Endodermal cell (in vitro differentiated cells): Measurements from ENCODE around the gene SNX4. TPM values are rescaled to one million over a fixed set of nuclear protein-coding genes. Genes with fewer than 3 reads are reported as not detected.

Source experiments
- DNase-seq: peaks from one replicate; pipeline ENCODE4 v3.0.0-alpha.2; 2017
- H3K27ac ChIP-seq: 2 replicates; pipeline ENCODE4 v1.5.1; 2013; ENCODE audit warnings: mild to moderate bottlenecking, low read depth, low read length, moderate library complexity
- H3K27me3 ChIP-seq: 2 replicates; pipeline ENCODE4 v1.6.1; 2013; ENCODE audit warnings: mild to moderate bottlenecking, low read length, moderate library complexity; ENCODE audit not compliant: insufficient read depth, control insufficient read depth, poor library complexity, severe bottlenecking
- H3K36me3 ChIP-seq: 2 replicates; pipeline ENCODE4 v1.7.0; 2013; ENCODE audit warnings: mild to moderate bottlenecking, low read length, moderate library complexity; ENCODE audit not compliant: control insufficient read depth, insufficient read depth
- H3K4me1 ChIP-seq: one replicate; pipeline ENCODE4 v1.7.0; 2013; ENCODE audit warnings: low read length; ENCODE audit not compliant: control insufficient read depth, insufficient read depth
- H3K4me3 ChIP-seq: 2 replicates; pipeline ENCODE4 v1.5.1; 2013; ENCODE audit warnings: mild to moderate bottlenecking, low read length, moderate library complexity
- H3K9ac ChIP-seq: 2 replicates; pipeline ENCODE4 v1.6.1; 2013; ENCODE audit warnings: mild to moderate bottlenecking, low read length, moderate library complexity; ENCODE audit not compliant: poor library complexity, severe bottlenecking; ENCODE audit errors: extremely low read depth
- H3K9me3 ChIP-seq: 2 replicates; pipeline ENCODE4 v1.6.1; 2013; ENCODE audit warnings: mild to moderate bottlenecking, low read length, moderate library complexity; ENCODE audit not compliant: control insufficient read depth
- H3K27ac Mint-ChIP-seq: 2 replicates; pipeline ENCODE4 v1.8.0; 2020; ENCODE audit warnings: mixed read lengths
- H3K27me3 Mint-ChIP-seq: 2 replicates; pipeline ENCODE4 v1.8.0; 2021; ENCODE audit warnings: mild to moderate bottlenecking, mixed read lengths; ENCODE audit not compliant: insufficient read depth
- H3K36me3 Mint-ChIP-seq: 2 replicates; pipeline ENCODE4 v1.8.0; 2020; ENCODE audit warnings: low read depth, mixed read lengths
- H3K4me1 Mint-ChIP-seq: 2 replicates; pipeline ENCODE4 v1.8.0; 2020; ENCODE audit warnings: mixed read lengths
- H3K4me3 Mint-ChIP-seq: 2 replicates; pipeline ENCODE4 v1.8.0; 2020; ENCODE audit warnings: mild to moderate bottlenecking, moderate library complexity, mixed read lengths
- H3K9me3 Mint-ChIP-seq: 2 replicates; pipeline ENCODE4 v1.8.0; 2020; ENCODE audit warnings: mild to moderate bottlenecking, mixed read lengths
- WGBS, 2 experiments: methylation state at CpG; one replicate each; pipeline versions ENCODE4 v1.1.5 to v1.1.7; 2013; ENCODE audit warnings: missing lambda C conversion rate in 2 of 2, mixed read lengths in 1 of 2; ENCODE audit not compliant: insufficient coverage in 1 of 2, insufficient read length in 1 of 2; 5-methylcytosine and 5-hydroxymethylcytosine counted together
- total RNA-seq, 2 donors: library from RNA; stranded (reverse); fragmentation: NEBNext Ultra II Directional in 1 of 2; extraction: Animal tissue kit (Norgen Biotek cat#: 25700) in 1 of 2; gene quantifications; 2 replicates in 1 of 2; 3 replicates in 1 of 2; pipeline ENCODE4 v1.2.1, GENCODE V29; 2021
- TF ChIP-seq, protein P1 (sequence below): fragments of 200-600 bp; sonication (generic); conservative IDR thresholded peaks from 2 replicates; pipeline ENCODE4 v1.5.0; 2021; ENCODE audit warnings: antibody characterized with exemption, mild to moderate bottlenecking

SNX4 gene
- total RNA-seq, 2 donors from 2014 or later = 33.2 to 33.9 TPM

- H3K27me3 ChIP-seq = no peaks in the 10 kb centered on the region
- Mint-ChIP-seq H3K4me3 (no peak overlapping the region), H3K4me1 (peaks cover 10% of the 10 kb centered on the region), H3K9me3 (peaks cover 3% of the 10 kb centered on the region), H3K27me3 (no peaks in the 10 kb centered on the region), H3K36me3 (no peaks in the 10 kb centered on the region), H3K27ac (no peak overlapping the region)
- H3K27ac ChIP-seq = no peak overlapping the region
- peaks cover 7% of the 10 kb centered on the region for H3K9me3 ChIP-seq
- H3K4me3 ChIP-seq = no peak overlapping the region
- no peaks in the 10 kb centered on the region for H3K4me1 ChIP-seq
- no peak for DNase-seq
- 88 to 92% methylated on average over 2 to 6 of the region's 6 CpGs for WGBS, 2 experiments
- H3K36me3 ChIP-seq = no peaks in the 10 kb centered on the region
- TF ChIP-seq, protein P1, sequence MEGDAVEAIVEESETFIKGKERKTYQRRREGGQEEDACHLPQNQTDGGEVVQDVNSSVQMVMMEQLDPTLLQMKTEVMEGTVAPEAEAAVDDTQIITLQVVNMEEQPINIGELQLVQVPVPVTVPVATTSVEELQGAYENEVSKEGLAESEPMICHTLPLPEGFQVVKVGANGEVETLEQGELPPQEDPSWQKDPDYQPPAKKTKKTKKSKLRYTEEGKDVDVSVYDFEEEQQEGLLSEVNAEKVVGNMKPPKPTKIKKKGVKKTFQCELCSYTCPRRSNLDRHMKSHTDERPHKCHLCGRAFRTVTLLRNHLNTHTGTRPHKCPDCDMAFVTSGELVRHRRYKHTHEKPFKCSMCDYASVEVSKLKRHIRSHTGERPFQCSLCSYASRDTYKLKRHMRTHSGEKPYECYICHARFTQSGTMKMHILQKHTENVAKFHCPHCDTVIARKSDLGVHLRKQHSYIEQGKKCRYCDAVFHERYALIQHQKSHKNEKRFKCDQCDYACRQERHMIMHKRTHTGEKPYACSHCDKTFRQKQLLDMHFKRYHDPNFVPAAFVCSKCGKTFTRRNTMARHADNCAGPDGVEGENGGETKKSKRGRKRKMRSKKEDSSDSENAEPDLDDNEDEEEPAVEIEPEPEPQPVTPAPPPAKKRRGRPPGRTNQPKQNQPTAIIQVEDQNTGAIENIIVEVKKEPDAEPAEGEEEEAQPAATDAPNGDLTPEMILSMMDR = no peak
- H3K9ac ChIP-seq = no peak overlapping the region
Measured at GRCh38 chr3:125433611-125434041, 86.4 kb downstream of the SNX4 start.

DNA sequence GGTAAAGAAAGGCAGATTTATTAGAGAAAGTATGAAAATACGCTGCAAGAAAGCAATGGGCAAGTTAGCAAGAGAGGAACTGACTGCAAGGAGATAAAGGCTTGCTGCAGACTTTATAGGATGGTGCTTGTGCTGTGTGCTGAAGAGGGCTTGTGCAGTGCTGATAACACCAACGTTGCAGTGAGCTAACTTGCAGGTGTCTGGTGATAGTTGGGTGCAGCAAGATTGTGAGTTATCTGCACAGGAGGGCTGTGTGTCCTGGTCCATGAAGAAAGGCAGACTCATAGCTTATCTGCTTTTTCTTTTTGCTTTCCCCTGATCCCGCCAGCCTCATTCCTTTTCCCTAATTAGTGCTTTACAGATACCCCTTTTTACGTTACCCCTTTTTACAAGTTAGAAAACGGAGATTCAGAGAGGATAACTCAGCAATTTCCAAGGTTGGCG, 86.9 kb downstream of the SNX4 start:
- peaks cover 3% of the 10 kb centered on the region for H3K9me3 Mint-ChIP-seq
- WGBS, 2 experiments = 91 to 94% methylated on average over 5 to 6 of the region's 6 CpGs
- H3K9me3 ChIP-seq = peaks cover 7% of the 10 kb centered on the region
- peaks cover 5% of the 10 kb centered on the region for H3K4me1 Mint-ChIP-seq
- no peak overlapping the region for H3K4me3 Mint-ChIP-seq
- H3K36me3 ChIP-seq = no peaks in the 10 kb centered on the region
- no peak overlapping the region for H3K27ac ChIP-seq
- TF ChIP-seq, protein P1 = no peak
- no peaks in the 10 kb centered on the region for H3K36me3 Mint-ChIP-seq
- no peak overlapping the region for H3K27ac Mint-ChIP-seq
- H3K9ac ChIP-seq = no peak overlapping the region
- no peak overlapping the region for H3K4me3 ChIP-seq
- no peak for DNase-seq
- no peaks in the 10 kb centered on the region for H3K27me3 Mint-ChIP-seq
- no peaks in the 10 kb centered on the region for H3K4me1 ChIP-seq
- no peaks in the 10 kb centered on the region for H3K27me3 ChIP-seq

- no peaks in the 10 kb centered on the region for H3K36me3 ChIP-seq
- H3K27me3 Mint-ChIP-seq = no peaks in the 10 kb centered on the region
- H3K9ac ChIP-seq = no peak overlapping the region
- H3K4me3 ChIP-seq = no peak overlapping the region
- H3K36me3 Mint-ChIP-seq = no peaks in the 10 kb centered on the region
- no peaks in the 10 kb centered on the region for H3K4me1 ChIP-seq
- peaks cover 3% of the 10 kb centered on the region for H3K9me3 Mint-ChIP-seq
- peaks cover 7% of the 10 kb centered on the region for H3K9me3 ChIP-seq
- H3K27ac Mint-ChIP-seq = no peak overlapping the region
- 93 to 100% methylated on average over 2 to 5 of the region's 5 CpGs for WGBS, 2 experiments
- peaks cover 5% of the 10 kb centered on the region for H3K4me1 Mint-ChIP-seq
- no peak for DNase-seq
- H3K4me3 Mint-ChIP-seq = no peak overlapping the region
- no peak overlapping the region for H3K27ac ChIP-seq
- H3K27me3 ChIP-seq = no peaks in the 10 kb centered on the region
- TF ChIP-seq, protein P1 = no peak
Measured at GRCh38 chr3:125431912-125432790, 87.9 kb downstream of the SNX4 start.
